Measurements from ENCODE around the gene IL19. TPM values are rescaled to one million over a fixed set of nuclear protein-coding genes. Genes with fewer than 3 reads are reported as not detected.
"Not testable (repeated sequence)": the region's sequence is repeated elsewhere in the genome, so short reads cannot be mapped to it uniquely, and the experiment has no call there.

Gene IL19
- total RNA-seq, 4 donors from 2014 or later: not detected

DNA sequence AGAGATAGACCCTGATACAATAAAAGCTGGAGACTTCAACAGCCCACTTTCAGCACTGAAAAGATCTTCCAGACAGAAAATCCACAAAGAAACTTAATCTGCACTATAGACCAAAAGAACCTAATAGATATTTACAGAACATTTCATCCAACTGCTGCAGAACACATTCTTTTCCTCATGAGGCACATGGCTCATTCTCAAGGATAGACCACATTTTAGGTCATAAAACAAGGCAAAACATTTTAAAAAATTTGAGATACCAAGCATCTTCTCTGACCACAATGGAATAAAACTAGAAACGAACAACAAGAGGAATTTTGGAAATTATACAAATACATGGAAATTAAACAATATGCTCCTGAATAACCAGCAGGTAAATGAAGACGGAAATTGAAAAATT, 79.8 kb downstream of the IL19 start:
- no peak for DNase-seq (ENCODE audit: low spot score in 2 of 2)
- TF ChIP-seq, protein P1, sequence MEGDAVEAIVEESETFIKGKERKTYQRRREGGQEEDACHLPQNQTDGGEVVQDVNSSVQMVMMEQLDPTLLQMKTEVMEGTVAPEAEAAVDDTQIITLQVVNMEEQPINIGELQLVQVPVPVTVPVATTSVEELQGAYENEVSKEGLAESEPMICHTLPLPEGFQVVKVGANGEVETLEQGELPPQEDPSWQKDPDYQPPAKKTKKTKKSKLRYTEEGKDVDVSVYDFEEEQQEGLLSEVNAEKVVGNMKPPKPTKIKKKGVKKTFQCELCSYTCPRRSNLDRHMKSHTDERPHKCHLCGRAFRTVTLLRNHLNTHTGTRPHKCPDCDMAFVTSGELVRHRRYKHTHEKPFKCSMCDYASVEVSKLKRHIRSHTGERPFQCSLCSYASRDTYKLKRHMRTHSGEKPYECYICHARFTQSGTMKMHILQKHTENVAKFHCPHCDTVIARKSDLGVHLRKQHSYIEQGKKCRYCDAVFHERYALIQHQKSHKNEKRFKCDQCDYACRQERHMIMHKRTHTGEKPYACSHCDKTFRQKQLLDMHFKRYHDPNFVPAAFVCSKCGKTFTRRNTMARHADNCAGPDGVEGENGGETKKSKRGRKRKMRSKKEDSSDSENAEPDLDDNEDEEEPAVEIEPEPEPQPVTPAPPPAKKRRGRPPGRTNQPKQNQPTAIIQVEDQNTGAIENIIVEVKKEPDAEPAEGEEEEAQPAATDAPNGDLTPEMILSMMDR (IDR thresholded peaks at IDR 0.05): no peak
- TF ChIP-seq POLR2A (IDR thresholded peaks at IDR 0.05): no peak
- H3K4me3 ChIP-seq (ENCODE audit: low read depth, poor library complexity, severe bottlenecking): no peak overlapping the region
- intact Hi-C loops (cut with DNase I; ENCODE audit: low total_unique reads): no loop called here
- WGBS, 2 donors: 76 to 78% methylated on average over 2 of the region's 2 CpGs

DNA sequence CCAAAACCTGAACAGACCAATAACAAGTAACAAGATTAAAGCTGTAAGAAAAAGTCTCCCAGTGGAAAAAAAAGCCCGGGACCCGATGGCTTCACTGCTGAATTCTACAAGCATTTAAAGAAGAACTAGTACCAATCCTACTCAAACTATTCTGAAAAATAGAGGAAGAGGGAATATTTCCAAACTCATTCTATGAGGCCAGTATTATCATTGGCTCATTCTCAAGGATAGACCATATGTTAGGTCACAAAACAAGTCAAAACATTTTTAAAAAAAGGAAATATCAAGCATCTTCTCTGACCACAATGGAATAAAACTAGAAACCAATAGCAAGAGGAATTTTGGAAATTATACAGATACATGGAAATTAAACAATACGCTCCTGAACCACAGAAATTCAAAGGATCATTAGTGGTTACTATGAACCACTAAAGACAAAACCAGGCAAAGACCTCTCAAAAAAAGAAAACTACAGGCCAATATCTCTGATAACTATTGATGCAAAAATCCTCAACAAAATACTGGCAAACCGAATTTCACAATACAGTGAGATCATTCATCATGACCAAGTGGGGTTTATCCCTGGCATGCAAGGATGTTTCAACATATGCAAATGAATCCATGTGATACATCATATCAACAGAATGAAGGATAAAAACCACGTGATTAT, 80.9 kb downstream of the IL19 start:
- H3K4me3 ChIP-seq (ENCODE audit: low read depth, poor library complexity, severe bottlenecking): no peak overlapping the region
- intact Hi-C loops (cut with DNase I; ENCODE audit: low total_unique reads): no loop called here

DNA sequence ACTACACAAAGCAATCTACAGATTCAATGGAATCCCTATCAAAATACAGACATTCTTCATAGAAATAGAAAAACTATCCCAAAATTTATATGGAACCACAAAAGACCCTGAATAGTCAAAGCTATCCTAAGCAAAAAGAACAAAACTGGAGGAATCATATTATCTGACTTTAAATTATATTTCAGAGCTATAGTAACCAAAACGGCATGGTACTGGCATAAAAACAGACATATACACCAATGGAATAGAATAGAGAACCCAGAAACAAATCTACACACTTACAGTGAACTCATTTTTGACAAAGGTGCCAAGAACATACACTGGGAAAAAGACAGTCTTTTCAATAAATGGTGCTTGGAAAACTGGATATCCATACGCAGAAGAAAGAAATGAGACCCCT, 82.1 kb downstream of the IL19 start:
- DNase-seq (ENCODE audit: low spot score in 2 of 2); intact Hi-C loops (cut with DNase I; ENCODE audit: low total_unique reads); H3K4me3 ChIP-seq (ENCODE audit: low read depth, poor library complexity, severe bottlenecking): not testable (repeated sequence)
- WGBS, 2 donors: 98 to 99% methylated on average over 2 of the region's 2 CpGs

More for the DNA sequence above, 80.9 kb downstream of the IL19 start:
- no peak for DNase-seq (ENCODE audit: low spot score in 2 of 2)
- 64 to 73% methylated on average over 5 of the region's 5 CpGs for WGBS, 2 donors
- TF ChIP-seq POLR2A (IDR thresholded peaks at IDR 0.05): no peak
- TF ChIP-seq, protein P1 (IDR thresholded peaks at IDR 0.05): no peak

DNA sequence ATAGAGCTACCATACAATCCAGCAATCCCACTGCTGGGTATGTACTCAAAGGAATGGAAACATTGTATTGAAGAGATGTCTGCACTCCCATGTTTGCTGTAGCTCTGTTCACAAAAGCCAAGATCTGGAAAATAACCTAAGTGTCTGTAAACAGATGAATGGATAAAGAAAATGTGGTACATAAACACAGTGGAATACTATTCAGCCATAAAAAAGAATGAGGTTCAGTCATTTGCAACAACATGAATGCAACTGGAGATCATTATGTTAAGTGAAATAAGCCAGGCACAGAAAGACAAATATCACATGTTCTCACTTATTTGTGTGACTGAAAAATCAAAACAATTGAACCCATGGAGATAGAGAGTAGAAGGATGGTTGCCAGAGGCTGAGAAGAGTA, 83.1 kb downstream of the IL19 start:
- intact Hi-C loops (cut with DNase I; ENCODE audit: low total_unique reads); DNase-seq (ENCODE audit: low spot score in 2 of 2); H3K4me3 ChIP-seq (ENCODE audit: low read depth, poor library complexity, severe bottlenecking): not testable (repeated sequence)

DNA sequence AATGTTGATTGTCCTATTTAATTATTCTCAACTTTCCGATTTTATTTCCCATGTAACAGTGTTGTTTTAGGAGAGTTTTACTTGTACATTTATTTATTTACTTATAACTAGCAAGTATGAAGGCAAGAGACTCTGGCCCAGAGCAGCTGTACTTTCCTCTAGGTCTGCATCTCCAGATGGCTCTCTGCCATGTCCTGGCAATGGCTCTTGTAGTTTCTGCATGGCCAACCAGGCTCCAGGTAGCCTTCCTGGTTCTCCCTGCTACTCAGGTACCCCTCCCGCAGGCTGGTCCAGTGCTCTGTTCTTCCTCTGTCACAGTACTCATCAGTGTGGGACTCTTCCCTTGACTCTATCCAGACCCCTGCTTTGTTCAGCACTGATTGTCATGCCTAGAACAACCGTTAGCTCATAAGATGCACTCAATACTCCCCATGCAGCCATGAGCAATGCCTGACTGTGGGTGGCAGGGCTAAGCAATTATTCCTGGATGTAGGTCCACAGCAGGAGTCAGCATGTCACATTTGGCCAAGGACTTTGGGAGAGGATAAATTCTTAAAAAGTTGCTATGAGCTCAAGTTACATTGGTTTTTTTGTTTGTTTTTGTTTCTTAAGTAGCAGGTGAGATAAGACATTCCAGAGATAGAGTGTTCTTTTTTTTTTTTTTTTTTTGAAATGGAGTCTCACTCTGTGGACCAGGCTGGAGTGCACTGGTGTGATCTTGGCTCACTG, 84.0 kb downstream of the IL19 start:
- 87% methylated on average over 3 of the region's 3 CpGs for WGBS, 2 donors
- no peak overlapping the region for H3K4me3 ChIP-seq (ENCODE audit: low read depth, poor library complexity, severe bottlenecking)
- TF ChIP-seq, protein P1 (IDR thresholded peaks at IDR 0.05): no peak
- no peak for TF ChIP-seq POLR2A (IDR thresholded peaks at IDR 0.05)
- DNase-seq (ENCODE audit: low spot score in 2 of 2): peak in 1 of 2 donors; percentile 43
- intact Hi-C loops (cut with DNase I; ENCODE audit: low total_unique reads): no loop called here

DNA sequence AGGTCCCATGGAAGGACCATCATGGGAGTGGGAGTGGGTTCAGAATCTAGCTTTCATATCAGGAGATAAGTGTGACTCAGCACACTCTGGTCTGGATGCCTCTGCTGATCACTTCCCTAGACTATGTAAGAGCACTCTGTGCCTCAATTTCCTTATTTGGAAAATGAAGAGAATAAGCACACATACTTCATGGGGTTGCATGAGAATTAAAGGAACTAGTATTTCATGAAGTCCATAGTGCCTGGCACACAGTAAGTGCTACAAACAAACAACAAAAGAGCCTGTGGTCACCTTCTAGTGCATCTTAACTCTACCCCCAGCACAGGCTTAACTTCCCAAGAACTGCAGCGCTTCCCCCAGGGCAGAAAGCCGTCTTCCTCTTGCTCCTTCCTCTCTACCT, 85.3 kb downstream of the IL19 start:
- H3K4me3 ChIP-seq (ENCODE audit: low read depth, poor library complexity, severe bottlenecking): no peak overlapping the region
- DNase-seq (ENCODE audit: low spot score in 2 of 2): peak in 1 of 2 donors; percentile 20
- intact Hi-C loops (cut with DNase I; ENCODE audit: low total_unique reads): no loop called here
- 75 to 89% methylated on average over 2 of the region's 2 CpGs for whole genome bisulfite sequencing, 2 donors
- TF ChIP-seq, protein P1 (IDR thresholded peaks at IDR 0.05): no peak
- no peak for TF ChIP-seq POLR2A (IDR thresholded peaks at IDR 0.05)

Measured in lower leg skin (tissue), 4 donors.